ENCODE measurements around the gene C20orf96. TPM values are rescaled to one million over a fixed set of nuclear protein-coding genes. Genes with fewer than 3 reads are reported as not detected.

C20orf96 gene
- total RNA-seq, 4 donors from 2014 or later, result 1.7 to 2.6 (median 2.3) TPM

DNA sequence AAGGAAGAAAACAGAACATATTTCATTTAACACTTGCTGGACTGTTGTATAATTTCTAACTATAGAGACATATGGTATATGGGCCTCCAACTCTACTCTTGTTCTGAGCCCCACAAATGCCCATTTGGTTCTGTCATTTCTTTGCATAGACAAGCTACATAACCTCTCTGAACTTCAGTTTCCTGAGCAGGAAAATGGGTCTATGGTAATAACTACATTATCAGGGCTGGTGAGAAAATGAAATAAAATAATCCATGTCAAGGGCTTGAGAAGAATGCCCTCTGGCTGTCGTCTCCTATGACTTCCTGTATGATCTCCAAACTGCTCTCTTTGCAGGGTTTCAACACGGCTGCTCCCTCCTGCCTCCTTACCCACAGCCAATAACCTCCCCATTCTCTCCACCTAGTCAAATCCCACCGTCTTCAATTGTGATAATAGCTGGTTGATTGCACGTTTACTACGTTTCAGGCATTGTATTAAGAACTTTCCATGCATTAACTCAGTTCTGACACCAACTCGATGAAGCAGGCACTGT, 18.8 kb upstream of the C20orf96 start:
- no peaks in the 10 kb centered on the region for H3K27me3 ChIP-seq
- H3K9me3 ChIP-seq, result no peaks in the 10 kb centered on the region
- peaks cover 14 to 25% (median 18%) of the 10 kb centered on the region in 4 donors for H3K4me1 ChIP-seq
- intact Hi-C loops (cut with DNase I), result no loop called here
- DNase-seq (ENCODE audit: extremely low spot score), result no peak
- WGBS, result 0% methylated on average over 6 of the region's 6 CpGs
- H3K36me3 ChIP-seq, result no peaks in the 10 kb centered on the region
- H3K27ac ChIP-seq (replicated peaks in 1 of 4), result peak overlapping the region; percentile 69 to 87 (median 83)
- H3K4me3 ChIP-seq, result peak overlapping the region; percentile 49 to 68 (median 60)
- TF ChIP-seq EP300 (IDR thresholded peaks at IDR 0.05) (no peak), POLR2A (IDR thresholded peaks at IDR 0.05; ENCODE audit: low read depth) (no peak), POLR2AphosphoS5 (IDR thresholded peaks at IDR 0.05) (no peak)
- TF ChIP-seq, protein P1, sequence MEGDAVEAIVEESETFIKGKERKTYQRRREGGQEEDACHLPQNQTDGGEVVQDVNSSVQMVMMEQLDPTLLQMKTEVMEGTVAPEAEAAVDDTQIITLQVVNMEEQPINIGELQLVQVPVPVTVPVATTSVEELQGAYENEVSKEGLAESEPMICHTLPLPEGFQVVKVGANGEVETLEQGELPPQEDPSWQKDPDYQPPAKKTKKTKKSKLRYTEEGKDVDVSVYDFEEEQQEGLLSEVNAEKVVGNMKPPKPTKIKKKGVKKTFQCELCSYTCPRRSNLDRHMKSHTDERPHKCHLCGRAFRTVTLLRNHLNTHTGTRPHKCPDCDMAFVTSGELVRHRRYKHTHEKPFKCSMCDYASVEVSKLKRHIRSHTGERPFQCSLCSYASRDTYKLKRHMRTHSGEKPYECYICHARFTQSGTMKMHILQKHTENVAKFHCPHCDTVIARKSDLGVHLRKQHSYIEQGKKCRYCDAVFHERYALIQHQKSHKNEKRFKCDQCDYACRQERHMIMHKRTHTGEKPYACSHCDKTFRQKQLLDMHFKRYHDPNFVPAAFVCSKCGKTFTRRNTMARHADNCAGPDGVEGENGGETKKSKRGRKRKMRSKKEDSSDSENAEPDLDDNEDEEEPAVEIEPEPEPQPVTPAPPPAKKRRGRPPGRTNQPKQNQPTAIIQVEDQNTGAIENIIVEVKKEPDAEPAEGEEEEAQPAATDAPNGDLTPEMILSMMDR (IDR thresholded peaks at IDR 0.05), result no peak

DNA sequence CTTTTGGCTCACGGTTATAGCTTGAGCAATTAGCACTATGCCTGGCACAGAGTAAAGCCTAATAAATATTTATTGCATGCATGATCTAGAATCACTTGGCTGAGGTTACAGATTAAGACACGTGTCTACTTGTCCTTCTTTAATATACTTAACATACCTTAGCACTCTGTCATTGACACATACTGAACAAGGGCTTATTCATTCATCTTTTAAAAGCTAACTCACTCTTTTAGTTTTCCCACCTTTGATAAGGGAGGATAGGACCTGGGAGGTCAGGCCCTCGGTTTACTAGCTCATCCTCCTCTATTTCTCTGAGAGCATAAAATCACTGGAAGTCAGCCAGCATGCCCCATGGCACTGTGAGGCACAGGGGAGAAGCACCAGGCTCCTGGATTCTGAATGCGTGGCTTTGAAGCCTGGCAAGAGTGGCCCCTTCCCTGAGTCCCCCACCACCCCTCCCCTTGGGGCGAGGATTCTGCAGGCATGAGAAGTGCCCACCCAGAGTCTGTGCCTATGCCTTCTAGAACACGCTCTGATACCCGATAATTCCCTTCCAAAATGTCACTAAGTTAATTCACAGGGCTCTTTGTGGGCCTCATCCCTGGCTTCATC, 18.0 kb upstream of the C20orf96 start:
- peaks cover 14 to 25% (median 18%) of the 10 kb centered on the region in 4 donors for H3K4me1 ChIP-seq
- no peak for DNase-seq (ENCODE audit: extremely low spot score)
- intact Hi-C loops (cut with DNase I), result no loop called here
- no peaks in the 10 kb centered on the region for H3K9me3 ChIP-seq
- peak overlapping the region; percentile 69 to 87 (median 83) for H3K27ac ChIP-seq (replicated peaks in 1 of 4)
- WGBS, result 76% methylated on average over 3 of the region's 7 CpGs
- H3K4me3 ChIP-seq, result no peak overlapping the region
- H3K36me3 ChIP-seq, result no peaks in the 10 kb centered on the region
- TF ChIP-seq, protein P1 (IDR thresholded peaks at IDR 0.05), result no peak
- TF ChIP-seq EP300 (IDR thresholded peaks at IDR 0.05) (no peak), POLR2A (IDR thresholded peaks at IDR 0.05; ENCODE audit: low read depth) (no peak), POLR2AphosphoS5 (IDR thresholded peaks at IDR 0.05) (no peak)
- H3K27me3 ChIP-seq, result no peaks in the 10 kb centered on the region

DNA sequence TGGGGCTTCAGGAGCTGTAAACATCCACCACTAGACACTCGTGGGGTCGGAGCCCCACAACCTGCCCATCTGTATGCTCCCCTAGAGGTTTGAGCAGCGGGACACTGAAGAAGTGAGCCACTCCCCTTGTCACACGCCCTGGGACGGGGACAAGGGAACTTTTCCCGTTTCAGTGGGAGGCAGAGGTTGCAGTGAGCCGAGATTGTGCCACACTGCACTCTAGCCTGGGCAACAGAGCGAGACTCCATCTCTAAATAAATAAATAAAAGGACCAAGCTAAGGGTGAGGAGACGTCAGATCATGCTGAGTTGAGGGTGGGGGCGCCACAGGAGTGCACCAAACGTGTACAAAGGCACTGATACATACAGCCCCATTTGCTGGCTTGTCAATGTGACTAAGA, 15.2 kb upstream of the C20orf96 start:
- 75% methylated on average over 11 of the region's 11 CpGs for WGBS
- intact Hi-C loops (cut with DNase I), result no loop called here
- TF ChIP-seq POLR2AphosphoS5 (IDR thresholded peaks at IDR 0.05) (no peak), POLR2A (IDR thresholded peaks at IDR 0.05; ENCODE audit: low read depth) (no peak), EP300 (IDR thresholded peaks at IDR 0.05) (no peak)
- TF ChIP-seq, protein P1 (IDR thresholded peaks at IDR 0.05), result no peak
- H3K9me3 ChIP-seq, result no peaks in the 10 kb centered on the region
- no peak overlapping the region for H3K4me3 ChIP-seq
- no peak for DNase-seq (ENCODE audit: extremely low spot score)
- H3K27ac ChIP-seq (replicated peaks in 1 of 4), result no peak overlapping the region
- H3K36me3 ChIP-seq, result no peaks in the 10 kb centered on the region
- no peaks in the 10 kb centered on the region for H3K27me3 ChIP-seq
- H3K4me1 ChIP-seq, result peaks cover 24 to 31% (median 28%) of the 10 kb centered on the region in 4 donors

DNA sequence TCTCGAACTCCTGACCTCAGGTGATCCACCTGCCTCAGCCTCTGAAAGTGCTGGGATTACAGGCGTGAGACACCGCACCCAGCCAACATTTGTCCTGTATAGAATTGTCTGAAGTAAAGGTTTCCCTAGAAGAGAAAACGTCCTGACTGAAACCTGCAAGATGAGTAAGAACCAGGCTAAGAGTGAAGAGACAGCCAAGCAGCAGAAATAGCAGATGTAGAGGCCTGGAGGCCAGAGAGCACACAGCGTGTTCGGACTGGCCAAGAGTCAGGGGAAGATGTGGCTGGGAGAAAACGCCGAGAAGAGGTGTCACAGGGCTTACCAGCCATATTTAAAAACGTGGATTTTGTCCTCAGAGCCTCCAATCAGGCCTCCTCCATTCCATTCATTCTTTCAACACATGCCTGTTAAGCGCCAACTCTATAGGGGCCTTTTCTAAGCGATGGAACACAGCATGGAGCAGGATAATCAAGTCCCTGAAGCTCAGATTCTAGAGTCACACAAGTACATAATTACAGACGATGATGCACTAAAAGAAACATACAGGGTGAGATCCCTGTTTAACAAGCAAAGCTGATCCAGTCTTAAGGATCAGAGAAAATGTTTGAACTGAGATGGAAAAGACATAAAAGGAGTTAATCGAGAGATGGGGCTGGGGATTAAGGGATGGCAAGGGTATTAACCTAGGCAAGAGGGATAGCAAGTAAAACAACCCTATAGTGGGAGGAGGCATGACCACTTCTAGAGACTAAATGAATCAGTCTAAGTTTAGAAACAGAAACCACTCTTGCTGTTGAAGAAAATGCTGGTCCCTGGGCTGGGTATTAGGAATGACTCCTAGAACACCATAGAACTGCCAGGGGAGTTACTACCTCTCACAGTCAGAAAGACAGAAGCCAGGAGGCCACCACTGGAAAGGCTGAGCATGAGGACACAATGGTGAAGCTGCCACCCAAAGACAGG, 11.6 kb upstream of the C20orf96 start:
- TF ChIP-seq, protein P1 (IDR thresholded peaks at IDR 0.05), result no peak
- TF ChIP-seq POLR2AphosphoS5 (IDR thresholded peaks at IDR 0.05), result no peak
- TF ChIP-seq EP300 (IDR thresholded peaks at IDR 0.05), result no peak
- TF ChIP-seq POLR2A (IDR thresholded peaks at IDR 0.05; ENCODE audit: low read depth), result no peak
- Histone ChIP-seq H3K27me3 (no peaks in the 10 kb centered on the region), H3K4me1 (peaks cover 33 to 38% (median 36%) of the 10 kb centered on the region in 4 donors), H3K4me3 (no peak overlapping the region), H3K9me3 (no peaks in the 10 kb centered on the region), H3K27ac (replicated peaks in 1 of 4) (peak overlapping the region in 2 of 4 donors; percentile 59 to 98), H3K36me3 (no peaks in the 10 kb centered on the region)
- no peak for DNase-seq (ENCODE audit: extremely low spot score)
- intact Hi-C loops (cut with DNase I), result no loop called here
- 76% methylated on average over 13 of the region's 13 CpGs for WGBS

All from esophagus muscularis mucosa (tissue), 4 donors.